Inflammatory macrophage treated with lipopolysaccharide for 4 hours (primary cell): ENCODE data around the gene FXYD1.

Experiments
- DNase-seq: peaks from one replicate; pipeline ENCODE4 v3.0.0-alpha.2; 2020

The FXYD1 gene

DNA sequence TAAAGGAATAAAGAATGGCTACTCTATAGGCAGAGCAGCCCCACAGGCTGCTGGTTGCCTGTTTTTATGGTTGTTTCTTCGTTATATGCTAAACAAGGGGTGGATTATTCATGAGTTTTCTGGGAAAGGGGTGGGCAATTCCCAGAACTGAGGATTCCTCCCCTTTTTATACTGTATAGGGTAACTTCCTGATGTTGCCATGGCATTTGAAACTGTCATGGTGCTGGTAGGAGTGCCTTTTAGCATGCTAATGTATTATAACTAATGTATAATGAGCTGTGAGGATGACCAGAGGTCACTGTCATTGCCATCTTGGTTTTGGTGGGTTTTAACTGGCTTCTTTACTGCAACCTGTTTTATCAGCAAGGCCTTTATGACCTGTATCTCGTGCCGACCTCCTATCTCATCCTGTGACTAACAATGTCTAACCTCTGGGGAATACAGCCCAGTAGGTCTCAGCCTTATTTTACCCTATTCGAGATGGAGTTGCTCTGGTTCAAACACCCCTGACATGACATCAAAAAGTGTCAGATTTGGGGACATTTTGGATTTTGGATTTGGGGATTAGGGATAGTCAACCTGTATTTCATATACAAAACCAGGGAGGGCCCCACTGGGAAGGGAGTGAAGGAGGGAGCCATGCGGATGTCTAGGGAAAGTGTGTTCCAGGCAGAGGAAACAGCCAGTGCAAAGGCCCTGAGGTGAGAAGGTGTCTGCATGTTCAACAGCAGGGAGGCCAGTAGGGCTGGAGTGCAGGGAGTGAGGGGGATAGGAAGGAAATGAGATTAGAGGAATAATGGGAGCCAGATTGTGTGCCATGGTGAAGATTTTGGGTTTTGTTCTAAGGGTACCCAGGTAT, 26.8 kb downstream of the FXYD1 start:
- DNase-seq = no peak

DNA sequence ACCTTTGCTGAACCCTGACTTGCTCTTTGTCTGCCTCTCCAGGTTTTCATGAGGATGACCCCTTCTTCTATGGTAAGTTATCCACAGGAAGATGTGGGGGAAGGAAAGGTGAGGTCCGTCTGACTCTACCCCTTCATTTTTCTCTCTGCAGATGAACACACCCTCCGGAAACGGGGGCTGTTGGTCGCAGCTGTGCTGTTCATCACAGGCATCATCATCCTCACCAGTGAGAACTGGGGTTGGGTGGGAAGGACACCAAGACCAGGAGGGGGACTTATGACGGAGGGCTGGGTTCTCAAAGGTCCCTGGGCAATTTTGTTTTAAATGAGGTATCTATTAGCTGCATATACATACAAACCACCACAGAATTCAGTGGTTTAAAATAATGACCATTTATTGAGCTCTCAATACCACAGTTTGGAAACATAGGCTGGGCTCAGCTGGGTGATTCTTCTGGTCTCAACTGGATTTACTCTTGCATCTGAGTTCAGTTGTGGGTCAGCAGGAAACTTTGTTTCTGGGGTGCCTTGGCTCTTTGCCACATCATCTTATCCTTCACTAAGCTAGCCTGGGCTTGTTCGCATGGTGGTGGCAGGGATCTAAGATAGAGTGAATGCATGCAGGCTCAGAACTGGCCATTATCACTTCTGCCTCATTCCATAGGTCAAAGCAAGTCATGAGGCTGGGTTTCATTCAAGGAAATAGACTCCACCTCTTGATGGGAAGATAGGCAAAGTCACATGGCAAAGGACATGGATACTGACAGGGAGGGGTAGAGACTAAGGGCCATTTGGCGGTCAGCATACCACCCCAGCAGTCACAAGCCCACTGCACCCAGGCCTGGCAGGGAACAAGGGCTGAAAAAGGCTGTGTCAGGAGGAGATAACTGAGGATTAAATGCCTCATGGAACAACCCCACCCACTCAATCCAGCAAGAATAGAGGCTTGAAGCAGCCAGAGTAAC, 27.8 kb downstream of the FXYD1 start:
- DNase-seq = no peak

DNA sequence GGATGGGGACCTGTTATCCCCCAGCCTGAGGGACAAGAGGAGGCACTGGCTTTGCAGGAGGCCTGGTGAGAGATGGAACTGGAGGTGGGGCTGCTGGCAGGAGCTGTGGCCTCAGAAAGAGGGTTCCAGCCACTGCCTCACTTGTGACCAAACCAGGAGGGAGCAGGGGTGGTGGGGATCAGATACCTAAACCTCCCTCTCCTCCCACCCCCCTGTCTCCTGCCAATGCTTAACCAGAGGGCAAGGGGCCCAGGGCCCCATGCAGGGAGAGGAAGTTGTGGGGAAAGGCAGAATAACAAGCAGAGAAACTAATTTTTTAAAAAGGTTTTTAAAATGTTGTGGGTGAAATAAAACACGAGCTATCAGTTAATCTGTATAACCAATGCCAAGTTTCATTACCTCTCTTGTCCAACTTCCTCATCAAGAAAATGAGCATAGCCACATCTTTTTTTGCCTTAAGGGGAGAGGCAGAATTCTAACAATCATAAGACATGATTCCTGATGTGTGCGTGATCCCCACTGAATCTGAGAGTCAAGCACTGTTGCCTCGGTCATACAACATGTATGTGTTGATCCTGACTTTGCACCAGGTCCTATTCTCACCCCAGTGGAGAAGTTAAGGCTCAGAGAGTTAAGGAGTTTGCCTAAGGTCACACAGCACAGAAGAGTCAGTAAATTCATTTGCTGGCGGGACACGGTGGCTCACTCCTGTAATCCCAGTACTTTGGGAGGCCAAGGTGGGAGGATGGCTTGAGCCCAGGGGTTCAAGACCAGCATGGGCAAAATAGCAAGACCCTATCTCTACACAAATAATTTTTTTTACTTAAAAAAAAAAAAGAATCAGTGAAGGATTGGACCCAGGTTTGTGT, 28.9 kb downstream of the FXYD1 start:
- DNase-seq = peak; percentile 25

DNA sequence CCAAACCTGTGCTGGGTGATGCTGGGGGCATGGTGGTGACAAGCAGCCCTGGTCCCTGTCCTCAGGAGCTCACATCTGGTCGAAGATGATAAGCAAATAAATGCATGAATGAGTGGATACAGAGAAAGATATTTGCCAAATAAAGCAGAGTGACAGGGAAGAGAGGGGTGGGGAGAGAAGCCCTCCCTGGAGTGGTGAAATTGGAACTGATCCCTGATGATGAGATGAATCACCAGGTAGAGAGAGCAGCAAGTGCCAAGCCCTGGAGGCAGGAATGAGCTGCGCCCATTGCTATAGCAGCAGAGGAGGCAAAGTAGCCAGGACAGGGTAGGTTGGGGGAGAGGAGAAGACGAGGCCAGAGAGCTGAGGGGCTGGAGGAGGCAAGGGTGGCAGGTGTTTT, 29.6 kb downstream of the FXYD1 start:
- DNase-seq = no peak

DNA sequence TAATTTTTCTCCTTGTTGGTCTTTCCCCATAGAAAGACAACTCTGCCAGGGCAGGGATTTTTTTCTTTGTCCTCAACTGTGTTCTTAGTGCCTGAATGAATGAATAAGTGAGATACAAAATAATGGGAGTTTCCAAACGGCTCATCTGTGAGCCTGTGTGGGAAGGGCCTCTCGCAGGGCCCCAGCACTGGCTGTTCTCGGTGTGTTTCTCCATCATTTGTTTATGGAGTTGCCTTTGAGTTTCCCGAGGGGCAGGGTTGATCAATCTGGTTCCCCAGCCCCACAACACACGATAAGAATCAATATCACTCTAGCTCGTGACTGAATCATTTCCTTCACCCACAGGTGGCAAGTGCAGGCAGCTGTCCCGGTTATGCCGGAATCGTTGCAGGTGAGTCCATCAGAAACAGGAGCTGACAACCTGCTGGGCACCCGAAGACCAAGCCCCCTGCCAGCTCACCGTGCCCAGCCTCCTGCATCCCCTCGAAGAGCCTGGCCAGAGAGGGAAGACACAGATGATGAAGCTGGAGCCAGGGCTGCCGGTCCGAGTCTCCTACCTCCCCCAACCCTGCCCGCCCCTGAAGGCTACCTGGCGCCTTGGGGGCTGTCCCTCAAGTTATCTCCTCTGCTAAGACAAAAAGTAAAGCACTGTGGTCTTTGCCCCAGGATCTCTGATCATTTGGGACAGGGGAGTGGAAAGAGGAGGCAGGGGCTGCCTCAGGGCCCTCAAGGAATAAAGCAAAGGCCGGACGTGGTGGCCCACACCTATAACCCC, 30.8 kb downstream of the FXYD1 start:
- DNase-seq = no peak

DNA sequence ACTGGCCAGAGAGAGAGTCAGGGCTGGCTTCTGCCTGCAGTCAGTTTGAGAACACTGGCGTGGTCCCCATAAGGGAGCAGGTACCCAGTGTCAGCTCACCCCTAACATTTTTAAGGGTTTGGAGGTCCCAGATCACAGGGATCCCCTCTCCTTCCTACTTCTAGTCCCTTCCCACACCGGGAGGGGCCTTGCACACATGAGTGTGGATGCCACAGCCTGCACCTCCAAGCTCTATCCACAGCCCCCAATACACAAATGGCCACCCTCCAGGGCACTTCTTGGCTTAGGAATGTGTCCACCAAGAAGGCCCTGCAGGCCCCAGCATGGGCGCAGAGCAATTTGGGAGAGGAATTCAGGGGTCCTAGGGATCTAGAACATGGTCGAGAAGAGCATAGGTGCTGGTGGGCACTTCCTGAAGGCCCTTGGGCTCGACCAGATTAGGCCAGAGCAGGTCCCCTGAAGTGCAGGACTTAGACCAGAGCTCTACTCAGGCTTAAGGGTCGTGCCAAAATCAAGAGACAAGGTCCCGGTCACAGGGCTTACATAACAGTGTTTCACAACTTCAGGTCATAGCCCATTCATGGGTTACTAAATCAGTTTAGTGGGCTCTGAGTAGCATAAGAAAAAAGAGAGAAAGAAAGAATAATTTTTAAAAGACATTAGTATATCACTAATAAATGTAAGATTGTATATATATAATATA, 31.9 kb downstream of the FXYD1 start:
- peak; percentile 34 for DNase-seq

DNA sequence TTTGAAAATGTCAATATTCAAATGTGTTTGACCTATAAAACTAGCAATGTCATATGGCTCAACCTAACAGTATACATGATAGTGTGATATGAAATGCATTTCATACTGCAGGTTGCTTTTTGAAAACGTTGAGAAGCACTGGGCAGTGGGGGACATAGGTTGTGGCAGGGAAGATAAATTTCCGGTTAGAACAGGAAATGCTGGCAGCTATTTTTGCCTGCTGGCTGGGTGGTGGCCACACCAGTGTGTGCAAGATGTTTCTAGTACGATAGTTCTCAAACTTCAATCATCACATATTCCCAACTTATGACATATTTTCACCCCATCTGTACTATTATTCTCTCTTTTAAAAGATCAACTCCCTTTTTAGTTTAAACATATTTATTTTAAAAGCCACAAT, 33.1 kb downstream of the FXYD1 start:
- DNase-seq = no peak

DNA sequence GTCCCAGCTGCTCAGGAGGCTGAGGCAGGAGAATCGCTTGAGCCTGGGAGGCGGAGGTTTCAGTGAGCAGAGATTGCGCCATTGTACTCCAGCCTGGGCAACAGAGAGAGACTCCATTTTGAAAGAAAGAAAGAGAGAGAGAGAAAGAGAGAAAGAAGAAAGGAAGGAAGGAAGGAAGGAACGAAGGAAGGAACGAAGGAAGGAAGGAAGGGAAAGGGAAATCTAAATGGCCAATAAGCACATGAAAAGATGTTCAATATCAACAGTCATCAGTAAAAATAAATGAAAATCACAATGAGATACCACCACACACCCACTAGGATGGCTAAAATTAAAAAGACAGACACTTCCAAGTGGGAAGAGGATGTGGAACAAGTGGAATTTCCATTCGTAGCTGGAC, 35.6 kb downstream of the FXYD1 start:
- DNase-seq = no peak

DNA sequence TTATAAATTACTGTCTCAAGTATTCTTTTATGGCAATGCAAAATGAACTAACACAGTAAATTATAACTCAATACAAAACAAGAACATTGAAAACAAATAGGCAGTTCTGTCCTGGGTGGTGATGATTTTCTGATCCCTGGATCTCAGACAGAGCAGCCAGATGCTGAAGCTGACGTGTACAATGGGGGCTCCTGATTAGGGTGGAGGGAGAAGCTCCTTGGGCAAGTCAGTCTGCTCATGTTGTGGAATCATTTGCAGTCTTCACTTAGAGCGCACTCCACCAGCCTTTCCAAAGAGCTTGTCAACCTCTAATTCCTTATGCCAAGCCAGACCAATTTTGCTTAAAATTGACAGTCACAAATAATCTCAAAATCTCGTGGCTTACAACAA, 37.6 kb downstream of the FXYD1 start:
- DNase-seq = no peak

DNA sequence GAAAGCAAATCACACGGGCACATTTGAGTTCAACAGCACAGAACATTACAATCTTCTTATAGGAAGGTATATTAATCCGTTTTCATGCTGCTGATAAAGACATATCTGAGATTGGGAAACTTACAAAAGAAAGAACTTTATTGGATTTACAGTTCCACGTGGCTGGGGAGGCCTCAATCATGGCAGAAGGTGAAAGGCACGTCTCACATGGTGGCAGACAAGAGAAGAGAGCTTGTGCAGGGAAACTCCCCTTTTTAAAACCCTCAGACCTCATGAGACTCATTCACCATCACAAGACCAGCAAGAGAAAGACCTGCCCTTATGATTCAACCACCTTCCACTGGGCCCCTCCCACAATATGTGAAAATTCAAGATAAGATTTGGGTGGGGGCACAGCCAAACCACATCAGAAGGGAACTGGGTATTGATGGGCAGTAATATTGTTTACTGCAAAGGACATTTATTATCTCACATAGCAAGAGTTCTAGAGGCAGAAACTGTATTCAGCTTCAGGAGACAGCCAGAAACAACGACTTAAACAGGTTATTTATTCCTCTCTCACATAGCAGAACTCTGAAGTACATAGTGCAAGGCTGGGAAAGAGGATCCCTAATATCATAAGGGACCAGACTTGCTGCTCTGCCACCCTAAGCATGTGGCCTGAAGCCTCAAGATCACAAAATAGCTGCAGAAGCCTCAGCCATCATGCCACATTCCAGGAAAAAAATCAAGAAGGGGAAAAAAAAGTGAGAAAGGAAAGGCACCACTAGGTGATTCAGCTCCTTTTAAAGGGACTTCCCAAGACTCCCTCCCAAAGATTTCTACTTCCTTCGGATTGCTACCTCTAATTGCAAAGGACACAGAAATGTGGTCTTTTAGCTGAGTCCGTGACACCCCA, 39.0 kb downstream of the FXYD1 start:
- DNase-seq = peak; percentile 23

DNA sequence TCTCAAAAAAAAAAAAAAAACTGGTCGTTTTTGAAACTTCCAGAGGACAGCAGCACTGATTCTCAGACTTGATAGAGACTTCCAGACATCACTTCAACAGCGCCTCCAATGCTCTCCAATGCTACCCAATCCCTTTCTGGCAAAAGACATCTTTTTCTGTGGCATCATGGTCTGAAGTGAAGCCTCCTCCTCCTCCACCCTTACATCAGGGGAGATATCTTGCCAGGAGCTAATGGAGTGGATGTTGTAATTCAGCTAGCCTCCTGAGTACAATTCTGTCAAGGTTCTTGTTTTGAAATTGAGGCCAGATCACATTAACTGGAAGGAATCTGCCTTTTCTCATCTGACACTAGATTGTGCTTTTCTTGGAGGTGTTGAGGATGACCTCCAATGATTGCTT, 40.1 kb downstream of the FXYD1 start:
- DNase-seq = peak; percentile 37

DNA sequence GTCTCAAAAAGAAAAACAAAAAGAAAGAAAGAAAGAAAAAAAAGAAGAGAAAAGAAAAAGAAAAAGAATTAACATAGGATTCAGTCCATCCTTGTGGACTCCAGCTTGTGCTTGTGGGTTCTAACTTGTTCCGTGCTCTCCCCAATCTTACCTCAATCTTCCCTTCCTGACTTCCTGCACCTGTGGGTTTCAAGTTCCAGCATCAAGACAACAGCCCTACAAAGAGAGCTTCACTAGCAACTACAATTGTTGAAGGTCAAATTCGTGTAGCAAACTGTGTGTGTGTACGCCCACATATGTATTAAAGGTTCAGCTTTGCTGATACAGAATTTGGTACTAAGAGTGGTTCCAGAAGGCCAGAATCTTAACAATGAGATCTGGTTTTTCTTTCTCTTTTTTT, 41.2 kb downstream of the FXYD1 start:
- no peak for DNase-seq

DNA sequence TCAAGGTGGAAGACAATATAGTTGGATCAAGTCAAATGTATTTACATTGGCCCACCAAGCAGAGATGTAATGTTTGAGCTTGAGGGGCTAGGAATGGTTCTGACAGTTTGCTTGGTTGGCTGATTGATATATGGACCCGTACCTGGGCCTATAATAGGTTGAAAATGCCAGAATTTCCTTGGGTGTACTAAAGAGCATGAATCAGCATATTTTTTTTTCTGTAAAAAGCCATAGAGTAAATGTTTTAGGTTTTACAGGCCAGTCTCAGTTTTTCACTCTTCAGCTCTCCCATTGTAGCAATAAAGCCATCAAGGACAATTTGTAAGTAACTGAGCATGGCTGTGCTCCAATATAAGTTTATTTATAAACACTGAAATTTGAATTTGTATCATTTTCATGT, 42.8 kb downstream of the FXYD1 start:
- no peak for DNase-seq

DNA sequence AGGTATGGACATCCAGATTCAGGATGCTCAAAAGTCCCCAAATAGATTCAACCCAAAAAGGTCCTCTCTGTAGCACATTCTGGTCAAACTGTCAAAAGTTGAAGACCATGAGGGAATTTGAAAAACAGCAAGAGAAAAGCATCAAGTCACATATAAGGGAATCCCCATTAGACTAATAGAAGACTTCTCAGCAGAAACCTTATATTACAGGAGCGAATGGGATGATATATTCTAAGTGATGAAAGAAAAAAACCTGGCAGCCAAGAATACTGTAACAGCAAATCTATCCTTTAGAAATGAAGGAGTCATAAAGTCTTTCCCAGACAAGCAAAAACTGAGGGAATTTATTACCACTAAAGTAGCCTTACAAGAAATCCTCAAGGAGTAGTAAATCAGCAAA, 45.6 kb downstream of the FXYD1 start:
- DNase-seq = no peak

DNA sequence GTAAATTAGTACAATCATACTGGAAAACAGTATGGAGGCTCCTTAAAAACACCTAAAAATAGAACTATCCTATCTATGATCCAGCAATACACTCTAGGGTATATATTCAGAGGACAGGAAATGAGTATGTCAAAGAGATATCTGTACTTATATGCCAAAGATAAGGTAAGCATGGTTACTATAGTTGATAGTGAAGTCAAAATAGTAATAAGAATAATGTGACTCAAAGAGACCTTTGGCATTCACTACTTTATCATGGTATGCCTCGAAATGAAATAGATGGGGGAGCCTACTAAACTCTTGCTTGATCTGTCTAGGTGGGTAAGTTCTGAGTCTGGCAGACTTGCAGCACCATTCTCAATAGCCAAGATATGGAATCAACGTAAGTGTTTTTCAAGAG, 46.3 kb downstream of the FXYD1 start:
- no peak for DNase-seq
